Endothelial cell of umbilical vein (primary cell): Measurements from ENCODE around the gene MICALL2.

Experiments
- EZH2 ChIP-seq: IDR thresholded peaks from 2 replicates; pipeline ENCODE4 v1.6.1; 2012; ENCODE audit warnings: borderline replicate concordance, low read depth, mild to moderate bottlenecking, moderate library complexity, low read length, inconsistent platforms; ENCODE audit not compliant: severe bottlenecking
- FOS ChIP-seq: IDR thresholded peaks from 2 replicates; pipeline ENCODE4 v1.6.1; 2011; ENCODE audit warnings: mild to moderate bottlenecking, low read length, moderate library complexity, borderline replicate concordance; ENCODE audit not compliant: insufficient read depth
- JUN ChIP-seq: IDR thresholded peaks from 2 replicates; pipeline ENCODE4 v1.6.1; 2011; ENCODE audit warnings: borderline replicate concordance, low read depth; ENCODE audit not compliant: insufficient read length, insufficient read depth
- MAX ChIP-seq: IDR thresholded peaks from 2 replicates; pipeline ENCODE4 v1.6.1; 2011; ENCODE audit not compliant: insufficient read depth, insufficient read length
- MYC ChIP-seq: IDR thresholded peaks from one replicate; pipeline ENCODE4 v1.6.1; 2011; ENCODE audit warnings: mild to moderate bottlenecking, low read depth, low read length
- POLR2A ChIP-seq: IDR thresholded peaks from 2 replicates; pipeline ENCODE4 v1.6.1; 2012; ENCODE audit warnings: low read depth, mild to moderate bottlenecking, control low read depth, low read length
- POLR2AphosphoS5 ChIP-seq: IDR thresholded peaks from 2 replicates; pipeline ENCODE4 v1.6.1; 2012; ENCODE audit warnings: low read depth, mild to moderate bottlenecking, control low read depth, low read length, moderate library complexity; ENCODE audit not compliant: insufficient read depth
- TF ChIP-seq, protein P1 (sequence below), 2 donors: IDR thresholded peaks; 1 replicate in 1 of 2; 2 replicates in 1 of 2; pipeline ENCODE4 v1.5.1; 2011; ENCODE audit warnings: low read length in 2 of 2, mild to moderate bottlenecking in 2 of 2, moderate library complexity in 2 of 2, control low read depth in 1 of 2, inconsistent platforms in 1 of 2, low read depth in 1 of 2; ENCODE audit not compliant: insufficient read depth in 1 of 2; ENCODE audit errors: extremely low read depth in 1 of 2

- TF ChIP-seq POLR2AphosphoS5 = no peak
- TF ChIP-seq, protein P1, sequence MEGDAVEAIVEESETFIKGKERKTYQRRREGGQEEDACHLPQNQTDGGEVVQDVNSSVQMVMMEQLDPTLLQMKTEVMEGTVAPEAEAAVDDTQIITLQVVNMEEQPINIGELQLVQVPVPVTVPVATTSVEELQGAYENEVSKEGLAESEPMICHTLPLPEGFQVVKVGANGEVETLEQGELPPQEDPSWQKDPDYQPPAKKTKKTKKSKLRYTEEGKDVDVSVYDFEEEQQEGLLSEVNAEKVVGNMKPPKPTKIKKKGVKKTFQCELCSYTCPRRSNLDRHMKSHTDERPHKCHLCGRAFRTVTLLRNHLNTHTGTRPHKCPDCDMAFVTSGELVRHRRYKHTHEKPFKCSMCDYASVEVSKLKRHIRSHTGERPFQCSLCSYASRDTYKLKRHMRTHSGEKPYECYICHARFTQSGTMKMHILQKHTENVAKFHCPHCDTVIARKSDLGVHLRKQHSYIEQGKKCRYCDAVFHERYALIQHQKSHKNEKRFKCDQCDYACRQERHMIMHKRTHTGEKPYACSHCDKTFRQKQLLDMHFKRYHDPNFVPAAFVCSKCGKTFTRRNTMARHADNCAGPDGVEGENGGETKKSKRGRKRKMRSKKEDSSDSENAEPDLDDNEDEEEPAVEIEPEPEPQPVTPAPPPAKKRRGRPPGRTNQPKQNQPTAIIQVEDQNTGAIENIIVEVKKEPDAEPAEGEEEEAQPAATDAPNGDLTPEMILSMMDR (IDR thresholded peaks at IDR 0.05; ENCODE audit: extremely low read depth in 1 of 2, insufficient read depth in 1 of 2, low read depth in 1 of 2, low read length in 2 of 2) = no peak
- TF ChIP-seq EZH2 = no peak
- TF ChIP-seq POLR2A = no peak
- no peak for TF ChIP-seq MYC
- no peak for TF ChIP-seq FOS
- no peak for TF ChIP-seq MAX
- no peak for TF ChIP-seq JUN
Measured at GRCh38 chr7:1499367-1500029, 40.2 kb upstream of the MICALL2 start.
